ENCODE results near the gene WNT5A.

WNT5A gene

GRCh38 chr3:55477306-55478303 lies 9.5 kb downstream of the WNT5A start:
- ATAC-seq, result no peak
- Mint-ChIP-seq H3K27ac (no peak overlapping the region), H3K4me3 (no peak overlapping the region), H3K9me3 (peaks cover 0 to 5% of the 10 kb centered on the region in 2 donors), H3K27me3 (peaks cover 59% of the 10 kb centered on the region), H3K4me1 (peaks cover 11% of the 10 kb centered on the region)
- DNase-seq, result no peak

DNA sequence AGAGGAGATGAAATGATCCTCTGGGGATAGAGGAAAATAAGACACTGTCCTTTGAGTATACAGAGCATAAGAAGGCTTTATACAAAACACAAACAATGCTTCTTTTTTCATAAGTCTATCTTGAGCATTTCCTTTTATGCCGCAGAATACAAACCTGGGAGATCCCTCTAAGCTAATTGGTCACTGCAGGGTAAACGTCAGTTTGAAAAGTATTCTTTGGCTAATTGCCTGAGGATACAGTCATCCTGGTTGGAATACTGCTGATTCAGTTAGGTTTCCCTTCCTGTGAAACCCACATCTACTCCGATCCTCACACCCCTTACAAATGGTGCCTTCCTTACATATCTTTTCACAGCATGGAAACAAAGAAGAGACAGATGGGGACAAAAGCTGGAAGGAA lies 10.6 kb downstream of the WNT5A start:
- Mint-ChIP-seq H3K9me3 (peaks cover 0 to 5% of the 10 kb centered on the region in 2 donors), H3K27ac (no peak overlapping the region), H3K4me3 (no peak overlapping the region), H3K27me3 (peaks cover 54% of the 10 kb centered on the region), H3K4me1 (peaks cover 4% of the 10 kb centered on the region)
- no peak for DNase-seq
- no peak for ATAC-seq

- no peaks in the 10 kb centered on the region for H3K4me1 Mint-ChIP-seq
- no peak for ATAC-seq
- DNase-seq, result no peak
- no peak overlapping the region for H3K4me3 Mint-ChIP-seq
- no peak overlapping the region for H3K27ac Mint-ChIP-seq
- H3K9me3 Mint-ChIP-seq, result peaks cover 0 to 5% of the 10 kb centered on the region in 2 donors
- peaks cover 32% of the 10 kb centered on the region for H3K27me3 Mint-ChIP-seq
Measured at GRCh38 chr3:55474213-55474632, 12.9 kb downstream of the WNT5A start.

DNA sequence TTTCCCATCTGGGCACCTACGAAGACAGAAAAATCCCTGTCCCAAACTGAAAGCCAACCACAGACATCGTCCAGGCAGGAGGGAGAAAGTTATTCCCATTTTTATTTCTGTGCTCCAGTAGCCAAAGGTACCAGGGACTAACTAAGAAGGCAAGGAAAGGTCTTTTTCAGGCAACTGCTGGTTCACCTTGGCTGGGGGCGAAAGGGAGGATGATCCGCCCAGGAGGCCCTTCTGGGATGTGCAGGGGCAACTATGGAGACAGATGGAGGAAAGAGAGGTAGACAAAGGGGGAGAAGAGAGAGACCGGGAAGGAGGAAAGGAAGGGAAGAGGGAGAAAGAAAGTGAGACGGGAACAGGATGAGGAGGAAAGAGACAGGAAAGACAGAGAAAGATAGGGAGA lies 13.3 kb downstream of the WNT5A start:
- ATAC-seq (no peak), DNase-seq (no peak)
- Mint-ChIP-seq H3K27me3 (peaks cover 32% of the 10 kb centered on the region), H3K4me3 (no peak overlapping the region), H3K9me3 (peaks cover 0 to 5% of the 10 kb centered on the region in 2 donors), H3K27ac (peak overlapping the region in 1 of 2 donors; percentile 22), H3K4me1 (no peaks in the 10 kb centered on the region)

DNA sequence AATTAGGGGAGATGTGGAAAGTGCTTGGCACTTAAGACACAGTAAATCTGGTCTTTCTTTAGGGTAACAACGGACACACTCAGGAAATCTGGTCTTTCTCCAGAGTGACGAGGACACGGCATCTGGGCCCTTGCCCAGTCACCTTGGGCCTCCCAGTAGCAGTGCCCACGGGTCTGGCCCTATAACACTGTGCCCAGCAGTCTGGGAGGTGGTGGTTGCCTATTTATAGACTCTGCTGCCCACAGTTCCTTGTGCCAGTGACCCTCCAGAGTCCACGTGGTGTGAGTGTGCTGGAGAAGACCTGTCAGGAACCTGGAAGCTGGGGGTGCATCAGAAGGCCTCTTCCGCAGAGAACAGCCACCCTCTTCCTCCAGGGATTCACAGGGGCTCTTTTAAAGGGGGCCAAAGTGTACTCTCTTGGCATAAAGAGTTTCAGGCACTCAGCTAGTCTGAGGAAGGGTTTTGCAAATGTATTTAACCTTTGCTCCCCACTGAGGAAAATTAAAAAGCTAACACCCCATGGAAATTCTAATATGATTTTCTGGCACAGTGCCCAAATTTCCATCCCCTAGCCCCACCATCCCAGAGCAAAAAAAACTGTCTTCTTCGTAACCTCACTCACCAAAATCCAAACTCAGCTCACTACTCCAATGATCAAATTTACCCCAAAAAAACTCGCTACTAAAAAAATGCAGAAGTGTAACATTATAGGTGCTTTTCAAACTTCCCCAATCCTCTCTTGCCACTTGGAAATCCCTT lies 15.4 kb downstream of the WNT5A start:
- no peak overlapping the region for H3K27ac Mint-ChIP-seq
- H3K4me1 Mint-ChIP-seq, result no peaks in the 10 kb centered on the region
- DNase-seq, result no peak
- ATAC-seq, result no peak
- H3K27me3 Mint-ChIP-seq, result peaks cover 16% of the 10 kb centered on the region
- H3K4me3 Mint-ChIP-seq, result no peak overlapping the region
- peaks cover 0 to 5% of the 10 kb centered on the region in 2 donors for H3K9me3 Mint-ChIP-seq

DNA sequence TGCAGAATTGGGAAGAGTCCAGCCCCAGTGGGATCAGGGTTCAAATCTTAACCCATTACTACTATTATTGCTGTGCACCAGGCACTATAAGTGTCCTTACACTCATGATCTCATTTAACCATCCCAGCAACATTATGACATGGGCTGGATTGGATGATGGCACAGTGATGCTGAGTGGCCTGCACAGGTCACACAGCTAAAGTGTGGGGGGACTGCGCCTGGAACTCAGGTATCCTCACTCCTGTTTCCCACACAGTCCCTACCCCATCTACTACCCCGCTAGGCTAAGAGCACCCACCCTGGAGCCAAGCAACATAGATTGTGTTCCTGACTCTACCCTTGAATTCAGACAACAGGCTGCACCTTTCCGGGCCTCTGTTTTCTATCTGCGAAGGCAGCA lies 16.0 kb downstream of the WNT5A start:
- no peaks in the 10 kb centered on the region for H3K4me1 Mint-ChIP-seq
- peaks cover 10% of the 10 kb centered on the region for H3K27me3 Mint-ChIP-seq
- ATAC-seq, result no peak
- no peak overlapping the region for H3K4me3 Mint-ChIP-seq
- no peak overlapping the region for H3K27ac Mint-ChIP-seq
- no peak for DNase-seq
- peaks cover 0 to 5% of the 10 kb centered on the region in 2 donors for H3K9me3 Mint-ChIP-seq

DNA sequence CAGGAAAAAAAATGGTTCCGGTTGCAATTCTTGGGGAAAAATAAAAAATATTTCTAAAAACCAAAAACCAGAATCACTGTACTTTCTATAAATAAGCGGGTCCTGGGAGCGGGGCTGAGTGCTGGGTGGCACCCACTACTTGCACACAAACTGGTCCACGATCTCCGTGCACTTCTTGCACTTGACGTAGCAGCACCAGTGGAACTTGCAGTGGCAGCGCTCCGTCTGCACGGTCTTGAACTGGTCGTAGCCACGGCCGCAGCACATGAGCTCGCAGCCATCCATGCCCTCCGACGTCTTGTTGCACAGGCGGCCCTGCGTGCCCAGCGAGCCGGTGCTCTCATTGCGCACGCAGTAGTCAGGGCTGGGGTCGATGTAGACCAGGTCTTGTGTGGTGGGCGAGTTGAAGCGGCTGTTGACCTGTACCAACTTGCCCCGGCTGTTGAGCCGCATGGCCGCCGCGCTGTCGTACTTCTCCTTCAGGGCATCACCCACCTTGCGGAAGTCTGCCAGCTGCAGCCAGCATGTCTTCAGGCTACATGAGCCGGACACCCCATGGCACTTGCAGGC lies 17.1 kb downstream of the WNT5A start:
- Mint-ChIP-seq H3K27ac (no peak overlapping the region), H3K4me1 (no peaks in the 10 kb centered on the region), H3K4me3 (no peak overlapping the region), H3K27me3 (peaks cover 11% of the 10 kb centered on the region), H3K9me3 (peaks cover 0 to 5% of the 10 kb centered on the region in 2 donors)
- DNase-seq, result no peak
- no peak for ATAC-seq

GRCh38 chr3:55468251-55468650 lies 18.9 kb downstream of the WNT5A start:
- Mint-ChIP-seq H3K4me3 (no peak overlapping the region), H3K27me3 (peaks cover 17% of the 10 kb centered on the region), H3K4me1 (no peaks in the 10 kb centered on the region), H3K9me3 (no peaks in the 10 kb centered on the region), H3K27ac (no peak overlapping the region)
- DNase-seq (no peak), ATAC-seq (no peak)

DNA sequence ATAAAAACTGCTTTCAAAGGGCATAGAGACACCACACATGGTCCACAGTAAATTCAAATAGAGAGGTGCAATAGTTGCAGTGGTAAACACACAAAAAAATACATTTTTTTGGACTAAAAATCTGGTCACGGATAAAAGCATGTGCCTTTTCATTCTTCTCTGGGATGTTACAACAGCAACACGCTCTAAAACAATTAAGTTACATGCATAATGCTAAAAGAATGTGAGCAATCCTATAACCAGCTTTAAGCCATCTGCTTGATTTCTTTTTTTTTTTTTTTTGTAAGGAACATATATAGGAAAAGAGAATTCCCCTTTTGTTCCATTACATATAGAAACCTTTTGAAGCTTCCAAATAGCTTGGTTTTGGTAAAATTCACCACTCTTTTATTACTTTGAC lies 20.0 kb downstream of the WNT5A start:
- no peak for DNase-seq
- Mint-ChIP-seq H3K27me3 (peaks cover 14% of the 10 kb centered on the region), H3K9me3 (no peaks in the 10 kb centered on the region), H3K27ac (no peak overlapping the region), H3K4me1 (no peaks in the 10 kb centered on the region), H3K4me3 (no peak overlapping the region)
- ATAC-seq, result no peak

- DNase-seq (no peak), ATAC-seq (no peak)
- H3K4me1 Mint-ChIP-seq, result no peaks in the 10 kb centered on the region
- H3K9me3 Mint-ChIP-seq, result no peaks in the 10 kb centered on the region
- H3K27me3 Mint-ChIP-seq, result peaks cover 11% of the 10 kb centered on the region
- no peak overlapping the region for H3K4me3 Mint-ChIP-seq
- H3K27ac Mint-ChIP-seq, result no peak overlapping the region
Measured at GRCh38 chr3:55466526-55466925, 20.6 kb downstream of the WNT5A start.

GRCh38 chr3:55461896-55462295 lies 25.2 kb downstream of the WNT5A start:
- no peak for ATAC-seq
- Mint-ChIP-seq H3K27me3 (peaks cover 11% of the 10 kb centered on the region), H3K27ac (no peak overlapping the region), H3K9me3 (peaks cover 0 to 7% of the 10 kb centered on the region in 2 donors), H3K4me1 (no peaks in the 10 kb centered on the region), H3K4me3 (no peak overlapping the region)
- DNase-seq, result no peak

GRCh38 chr3:55459838-55460237 lies 27.3 kb downstream of the WNT5A start:
- peaks cover 4% of the 10 kb centered on the region for H3K27me3 Mint-ChIP-seq
- ATAC-seq (no peak), DNase-seq (no peak)
- no peak overlapping the region for H3K27ac Mint-ChIP-seq
- no peak overlapping the region for H3K4me3 Mint-ChIP-seq
- H3K4me1 Mint-ChIP-seq, result no peaks in the 10 kb centered on the region
- peaks cover 0 to 7% of the 10 kb centered on the region in 2 donors for H3K9me3 Mint-ChIP-seq

DNA sequence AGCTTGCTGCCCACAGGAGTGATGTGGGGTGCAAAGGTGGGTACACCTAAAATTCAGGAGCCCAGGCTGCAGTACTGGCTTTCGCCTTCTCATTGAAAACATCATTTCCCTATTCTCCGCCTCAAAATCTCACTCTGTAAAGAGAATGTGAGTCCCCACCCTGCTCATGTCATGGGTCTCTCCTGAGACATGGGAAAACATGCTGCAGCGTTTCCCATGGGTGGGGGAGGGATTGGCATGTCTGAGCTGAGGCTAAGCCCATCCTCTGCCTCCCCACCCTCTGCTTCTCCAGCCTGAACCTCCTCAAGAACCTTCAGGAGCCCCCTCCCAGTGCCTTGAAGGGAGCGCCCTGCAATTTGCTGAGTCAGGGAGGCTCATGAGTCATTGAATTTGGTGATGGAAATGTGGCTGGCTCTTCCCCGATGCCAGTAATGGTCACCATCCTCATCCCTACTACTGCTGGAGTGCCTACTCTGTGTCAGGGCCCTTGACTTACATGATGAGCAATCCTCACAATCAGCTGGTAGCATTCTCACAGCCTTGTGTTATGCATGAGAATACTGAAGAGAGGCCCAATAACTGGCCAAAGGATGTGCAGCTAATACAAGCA lies 28.8 kb downstream of the WNT5A start:
- Mint-ChIP-seq H3K27me3 (peaks cover 7% of the 10 kb centered on the region), H3K27ac (no peak overlapping the region), H3K9me3 (peaks cover 0 to 7% of the 10 kb centered on the region in 2 donors), H3K4me3 (no peak overlapping the region), H3K4me1 (no peaks in the 10 kb centered on the region)
- ATAC-seq (no peak), DNase-seq (no peak)

DNA sequence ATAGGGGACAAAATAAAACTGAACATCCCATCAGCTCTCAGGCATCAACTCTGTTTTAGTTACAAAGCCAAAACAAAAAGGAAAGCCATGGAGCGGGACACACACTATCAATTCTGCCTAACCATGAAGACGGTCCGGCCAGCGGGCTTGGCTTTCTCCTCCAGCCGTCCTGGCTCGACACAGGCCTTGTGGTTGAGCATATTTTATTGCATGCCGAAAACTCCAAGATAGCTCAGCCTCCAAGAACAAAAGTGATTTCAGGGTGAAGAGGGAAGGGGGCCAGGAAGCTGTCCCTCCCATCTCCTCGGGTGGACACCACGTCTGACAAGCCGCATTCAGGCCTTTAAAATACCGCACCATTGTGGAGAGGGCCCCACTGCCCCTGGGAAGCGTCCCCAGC lies 31.2 kb downstream of the WNT5A start:
- H3K27me3 Mint-ChIP-seq, result peaks cover 7% of the 10 kb centered on the region
- peaks cover 0 to 6% of the 10 kb centered on the region in 2 donors for H3K9me3 Mint-ChIP-seq
- no peaks in the 10 kb centered on the region for H3K4me1 Mint-ChIP-seq
- DNase-seq (no peak), ATAC-seq (no peak)
- H3K27ac Mint-ChIP-seq, result no peak overlapping the region
- H3K4me3 Mint-ChIP-seq, result no peak overlapping the region

DNA sequence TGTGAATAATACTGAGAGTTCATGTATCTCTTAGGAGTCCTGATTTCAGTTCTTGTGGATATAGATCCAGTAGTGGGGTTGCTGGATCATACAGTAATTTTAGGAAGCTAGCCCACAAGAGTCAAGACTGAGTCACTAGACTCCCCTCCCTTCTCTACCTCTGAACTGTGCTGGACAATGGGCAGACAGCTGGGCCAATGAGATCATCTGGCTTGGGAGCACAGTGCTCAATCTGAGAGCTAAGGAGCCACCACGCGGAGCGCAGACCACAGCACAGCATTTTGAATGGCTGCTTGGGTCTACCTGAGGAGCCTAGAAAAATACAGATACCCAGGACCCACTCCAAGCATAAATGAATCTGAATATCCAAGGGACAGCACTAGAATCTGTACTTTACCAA lies 32.5 kb downstream of the WNT5A start:
- no peak for DNase-seq
- no peaks in the 10 kb centered on the region for H3K9me3 Mint-ChIP-seq
- H3K4me1 Mint-ChIP-seq, result no peaks in the 10 kb centered on the region
- H3K27me3 Mint-ChIP-seq, result peaks cover 7% of the 10 kb centered on the region
- H3K4me3 Mint-ChIP-seq, result no peak overlapping the region
- no peak overlapping the region for H3K27ac Mint-ChIP-seq
- no peak for ATAC-seq

All from stimulated activated naive CD8-positive, alpha-beta T cell treated with anti-CD3 and anti-CD28 coated beads, Interleukin-15, amount 100 ng/mL, for 72 hours (primary cell).